HL-60 (cell line): ENCODE data around the gene KLHL13.

Experiments used
- DNase-seq, 2 experiments: peaks; one replicate each; pipeline ENCODE4 v3.0.0-alpha.2; 2010 to 2020; ENCODE audit warnings: low read depth in 1 of 2, low spot score in 1 of 2
- H3K27ac ChIP-seq: fragments of 250-450 bp; sonication (Bioruptor Pico); replicated peaks from 2 replicates; pipeline ENCODE4 v1.5.1; 2020; ENCODE audit warnings: mild to moderate bottlenecking, moderate library complexity
- H3K27me3 ChIP-seq: fragments of 250-450 bp; sonication (Bioruptor Pico); 2 replicates; pipeline ENCODE4 v1.5.1; 2021; ENCODE audit warnings: mild to moderate bottlenecking, moderate library complexity; ENCODE audit not compliant: insufficient read depth, poor library complexity, severe bottlenecking
- H3K4me3 ChIP-seq: replicated peaks from 2 replicates; pipeline ENCODE4 v1.5.1; 2011; ENCODE audit warnings: mild to moderate bottlenecking, control low read depth, low read length; ENCODE audit not compliant: insufficient read depth
- CTCF ChIP-seq: IDR thresholded peaks from one replicate; pipeline ENCODE4 v1.5.1; 2011; ENCODE audit warnings: low read length, control low read depth, inconsistent platforms; ENCODE audit not compliant: insufficient read depth
- GABPA ChIP-seq: IDR thresholded peaks from 2 replicates; pipeline ENCODE4 v1.6.1; 2012; ENCODE audit warnings: low read depth
- POLR2AphosphoS5 ChIP-seq: IDR thresholded peaks from 2 replicates; pipeline ENCODE4 v1.6.1; 2012; ENCODE audit warnings: low read depth
- REST ChIP-seq: IDR thresholded peaks from 2 replicates; pipeline ENCODE4 v1.6.1; 2012; ENCODE audit warnings: low read depth; ENCODE audit not compliant: insufficient replicate concordance
- SPI1 ChIP-seq: IDR thresholded peaks from 2 replicates; pipeline ENCODE4 v1.6.1; 2012; ENCODE audit warnings: low read depth, mild to moderate bottlenecking, borderline replicate concordance

The KLHL13 gene

GRCh38 chrX:117973110-117973807 is 143.4 kb downstream of the KLHL13 start:
- no peak overlapping the region for H3K4me3 ChIP-seq
- H3K27me3 ChIP-seq: no peaks in the 10 kb centered on the region
- no peak overlapping the region for H3K27ac ChIP-seq
- TF ChIP-seq CTCF: no peak
- TF ChIP-seq GABPA: no peak
- TF ChIP-seq POLR2AphosphoS5: no peak
- no peak for TF ChIP-seq SPI1
- no peak for TF ChIP-seq REST
- no peak for DNase-seq

GRCh38 chrX:117972711-117973109 is 143.9 kb downstream of the KLHL13 start:
- TF ChIP-seq POLR2AphosphoS5 (no peak), CTCF (no peak), REST (no peak), GABPA (no peak), SPI1 (no peak)
- H3K27me3 ChIP-seq: no peaks in the 10 kb centered on the region
- no peak for DNase-seq
- no peak overlapping the region for H3K4me3 ChIP-seq
- no peak overlapping the region for H3K27ac ChIP-seq

- TF ChIP-seq CTCF: no peak
- no peak for TF ChIP-seq GABPA
- no peak for TF ChIP-seq SPI1
- no peak for TF ChIP-seq POLR2AphosphoS5
- no peak for TF ChIP-seq REST
- no peak overlapping the region for H3K27ac ChIP-seq
- no peak overlapping the region for H3K4me3 ChIP-seq
- no peak for DNase-seq
- H3K27me3 ChIP-seq: no peaks in the 10 kb centered on the region
These were observed 146.8 kb downstream of the KLHL13 start for GRCh38 chrX:117969782-117970181.
